ENCODE results near the gene MVB12B. TPM values are rescaled to one million over a fixed set of nuclear protein-coding genes. Genes with fewer than 3 reads are reported as not detected.

MVB12B gene
- total RNA-seq, 1 experiment from 2014 or later, result 3.2 TPM

- DNase-seq (ENCODE audit: low read depth), result no peak
Measured at GRCh38 chr9:126517833-126518356, 191.3 kb downstream of the MVB12B start.

GRCh38 chr9:126518763-126519162 is 192.1 kb downstream of the MVB12B start:
- no peak for DNase-seq (ENCODE audit: low read depth)

DNA sequence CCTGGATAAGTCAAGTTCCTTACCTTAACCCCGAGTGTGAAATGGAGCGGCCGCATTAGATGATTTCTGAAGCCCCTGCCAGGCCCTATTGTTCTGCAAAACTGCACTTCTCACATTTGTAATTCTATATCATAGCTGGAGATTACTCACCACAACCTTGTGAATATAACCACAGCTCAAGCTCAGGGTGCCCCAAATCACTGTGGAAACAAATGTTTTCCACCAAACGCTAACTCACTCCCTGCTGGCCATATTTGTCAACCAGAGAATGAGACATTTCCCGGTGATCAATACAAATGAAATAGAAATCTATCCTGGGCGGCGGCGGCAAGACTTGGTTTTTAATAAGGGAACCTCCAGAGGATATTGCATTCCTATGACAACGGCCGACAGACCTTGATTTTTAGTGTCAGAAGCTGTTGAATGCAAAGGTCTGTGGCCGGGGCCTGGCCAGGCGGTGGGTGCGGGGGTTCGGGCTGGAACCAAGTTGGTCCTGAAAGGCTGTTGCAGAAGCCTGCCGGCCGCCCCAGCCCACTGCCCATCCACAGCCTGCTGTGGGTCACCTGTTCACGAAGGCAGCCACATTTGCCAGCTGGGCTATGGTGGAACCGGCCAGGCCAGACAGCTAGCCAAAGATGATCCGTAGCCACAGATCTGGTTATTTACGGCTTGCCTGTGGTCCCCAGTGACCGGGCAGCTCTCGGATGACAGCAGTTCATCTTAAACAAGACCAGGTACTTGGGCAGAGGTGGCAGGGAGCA is 193.2 kb downstream of the MVB12B start:
- no peak for DNase-seq (ENCODE audit: low read depth)

- DNase-seq (ENCODE audit: low read depth), result no peak
Measured at GRCh38 chr9:126520453-126520852, 193.8 kb downstream of the MVB12B start.

- no peak for DNase-seq (ENCODE audit: low read depth)
Measured at GRCh38 chr9:126521089-126521488, 194.5 kb downstream of the MVB12B start.

- DNase-seq (ENCODE audit: low read depth), result no peak
Measured at GRCh38 chr9:126521551-126521950, 194.9 kb downstream of the MVB12B start.

DNA sequence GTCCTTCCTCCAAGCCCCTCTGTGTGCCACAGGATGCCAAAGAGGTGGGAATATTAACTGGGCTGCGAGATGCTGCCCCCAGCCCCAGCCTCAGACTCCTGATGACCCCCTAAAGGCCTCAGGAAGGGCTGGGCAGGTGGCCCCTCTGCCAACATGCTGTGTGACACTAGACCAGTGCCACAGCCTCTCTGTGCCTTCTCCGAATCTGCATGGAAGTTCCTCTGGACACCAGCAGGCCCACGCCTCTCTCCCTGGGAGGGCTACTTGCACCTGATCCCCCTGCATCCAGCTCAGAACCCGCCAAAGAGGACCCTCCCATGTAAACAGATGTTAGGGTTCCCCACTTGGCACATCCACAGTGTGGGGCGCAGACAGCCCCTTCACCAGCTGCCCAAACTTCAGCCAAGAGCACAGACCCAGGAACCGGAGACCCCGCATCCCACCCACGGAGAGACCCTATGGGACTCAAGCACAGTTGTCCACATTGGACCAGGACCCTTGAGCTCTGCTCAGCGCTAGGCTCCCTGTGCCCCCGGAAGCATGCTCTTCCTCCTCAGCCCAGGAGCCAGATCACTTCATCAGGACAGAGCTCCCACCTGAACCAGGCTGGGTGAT is 195.5 kb downstream of the MVB12B start:
- no peak for DNase-seq (ENCODE audit: low read depth)

GRCh38 chr9:126522612-126523356 is 196.2 kb downstream of the MVB12B start:
- no peak for DNase-seq (ENCODE audit: low read depth)

DNA sequence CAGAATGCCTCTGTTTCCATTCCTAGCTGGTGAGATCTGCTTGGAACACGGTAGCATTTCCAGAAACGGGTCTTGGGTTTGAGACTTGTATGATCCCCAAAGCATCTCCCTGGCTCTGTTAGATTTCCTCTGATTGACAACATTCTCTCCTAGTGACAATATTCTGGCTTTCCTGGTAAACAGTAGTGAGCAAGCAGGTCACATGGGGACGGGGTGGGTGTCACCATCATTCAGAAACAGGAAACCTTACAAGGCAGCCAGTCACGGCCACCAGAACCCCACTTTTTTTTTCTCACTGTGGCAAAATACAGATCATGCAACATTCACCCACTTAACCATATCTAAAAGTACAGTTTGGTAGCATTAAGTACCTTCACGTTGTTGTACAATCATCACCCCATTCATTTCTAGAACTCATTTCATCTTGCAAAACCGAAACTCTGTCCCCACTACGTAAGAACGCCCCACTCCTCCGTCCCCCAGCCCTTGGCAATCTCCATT is 197.0 kb downstream of the MVB12B start:
- DNase-seq (ENCODE audit: low read depth), result no peak

DNA sequence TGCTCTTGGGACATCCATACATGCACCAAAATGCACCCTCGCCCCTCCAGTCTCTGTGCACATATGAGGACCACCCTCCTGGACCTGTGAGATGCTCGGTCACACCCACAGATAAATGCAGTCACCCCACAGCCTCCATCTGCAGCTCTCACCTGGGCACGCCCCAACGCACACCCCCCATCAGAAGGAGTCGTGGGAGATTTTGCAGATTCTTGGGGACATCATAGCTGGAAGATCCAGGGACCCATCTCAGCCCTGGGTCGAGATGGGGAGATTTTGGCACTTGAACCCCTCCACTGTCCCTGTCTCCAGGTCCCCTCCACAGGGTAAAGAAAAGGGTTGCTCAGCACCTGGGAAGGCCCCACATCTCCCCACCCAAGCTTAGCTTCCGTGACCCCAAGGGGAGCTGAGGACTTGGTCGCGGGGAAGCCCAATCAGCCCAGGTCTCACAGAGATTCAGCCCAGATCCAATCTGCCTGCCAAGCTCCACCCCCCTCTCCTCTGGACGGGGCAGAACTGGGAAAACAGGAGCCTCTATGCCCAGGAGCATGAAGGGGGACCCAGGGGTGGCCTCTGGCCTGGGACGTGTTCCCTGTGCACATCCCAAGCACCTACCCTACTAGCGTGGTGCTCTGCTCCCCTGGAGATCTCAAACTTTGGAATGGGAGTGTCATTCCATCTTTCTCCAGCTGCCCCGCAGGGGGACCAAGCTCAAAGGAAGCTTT is 197.9 kb downstream of the MVB12B start:
- no peak for DNase-seq (ENCODE audit: low read depth)

DNA sequence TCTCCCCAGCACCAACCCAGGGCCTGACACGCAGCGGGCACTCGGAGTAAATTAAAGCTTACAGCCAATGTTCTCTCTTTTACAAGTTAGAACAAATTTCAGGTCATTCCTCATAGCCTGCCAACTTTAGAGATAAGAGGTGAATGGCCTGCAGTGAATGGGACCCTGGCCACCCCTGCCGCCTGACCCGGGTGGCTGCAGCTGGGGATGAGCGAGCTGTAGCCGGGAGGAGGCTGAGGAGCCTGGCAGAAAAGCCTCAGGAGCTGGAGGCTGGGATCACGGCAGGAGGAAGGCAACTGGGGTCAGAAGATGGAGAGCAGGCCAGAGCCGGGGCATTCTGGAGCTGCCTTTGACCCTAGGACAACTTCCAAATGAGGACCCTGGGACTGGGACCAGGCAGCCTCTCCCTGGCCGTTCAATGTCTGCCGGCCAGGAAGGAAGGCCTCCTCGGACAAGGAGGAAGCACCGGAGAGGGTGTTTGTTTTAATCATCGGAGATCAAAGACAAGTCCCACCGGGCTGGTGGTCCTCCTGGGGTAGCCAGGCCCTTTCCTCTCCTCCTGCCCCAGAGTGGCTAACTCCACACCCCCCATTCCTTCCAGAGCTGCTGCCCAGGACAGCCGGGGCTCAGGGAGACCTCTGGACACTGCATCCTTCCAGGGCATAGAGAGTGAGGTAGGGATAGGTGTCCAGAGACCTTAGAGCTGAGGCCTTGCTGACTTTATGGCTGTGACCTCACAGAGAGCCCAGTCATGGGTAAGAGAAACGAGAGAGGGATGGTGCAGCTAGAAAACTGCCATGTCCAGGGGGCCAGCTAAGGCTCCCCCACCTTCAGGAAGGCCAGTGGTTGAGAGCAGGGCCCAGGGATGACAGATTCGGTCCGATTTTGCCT is 199.8 kb downstream of the MVB12B start:
- no peak for DNase-seq (ENCODE audit: low read depth)

DNA sequence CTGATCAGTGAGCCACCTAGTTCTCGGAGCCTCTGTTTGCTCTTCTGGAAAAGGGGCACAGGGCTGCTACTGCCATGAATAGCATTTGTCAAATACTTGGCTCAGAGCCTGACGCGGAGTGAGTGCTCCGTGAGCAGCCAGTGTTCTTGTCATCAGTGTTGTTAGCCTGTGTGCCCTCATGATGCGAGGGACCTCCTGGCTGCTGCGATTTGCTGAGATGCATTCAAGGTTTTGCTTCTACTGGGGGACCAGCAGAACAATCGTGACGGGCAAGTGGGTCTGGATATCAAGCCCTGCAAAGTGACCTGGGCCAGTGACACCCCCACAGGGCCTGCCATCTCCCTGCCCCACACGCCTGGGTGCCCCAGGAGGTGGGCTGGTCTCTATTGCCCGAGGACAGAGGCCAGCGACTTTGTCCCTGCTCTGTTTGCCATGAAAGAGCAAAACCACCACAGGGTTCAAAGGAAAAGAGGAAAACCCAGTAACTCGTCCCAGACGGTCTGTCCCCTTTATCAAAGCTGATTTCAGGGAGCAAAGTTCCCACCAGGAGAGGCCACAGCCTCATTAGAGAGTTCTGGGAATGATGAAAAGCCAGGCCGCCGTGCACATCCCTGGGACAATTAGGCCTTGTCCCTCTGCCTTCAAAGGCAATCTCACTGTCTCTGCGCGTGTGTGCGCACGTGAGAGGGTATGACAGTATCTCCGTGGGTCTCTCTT is 200.6 kb downstream of the MVB12B start:
- DNase-seq (ENCODE audit: low read depth), result no peak

DNA sequence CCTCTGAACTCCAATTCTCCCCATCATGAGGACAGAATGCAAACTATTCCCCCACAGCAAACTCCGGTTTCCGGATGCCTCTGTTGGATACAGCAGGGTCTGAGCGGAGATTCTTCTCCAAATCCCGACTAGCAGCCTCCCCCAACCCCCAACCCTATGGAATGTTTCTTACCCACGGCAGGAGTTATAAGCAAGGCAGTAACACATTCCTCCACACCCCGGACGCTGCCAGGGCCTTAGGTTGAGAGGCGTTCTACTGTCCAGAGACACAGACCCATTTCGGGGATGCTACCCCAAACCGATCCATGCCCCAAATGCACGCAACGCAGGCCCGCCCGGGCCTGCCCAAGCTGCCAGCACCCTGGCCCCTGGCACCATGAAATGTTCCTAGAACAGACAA is 201.5 kb downstream of the MVB12B start:
- DNase-seq (ENCODE audit: low read depth), result no peak

GRCh38 chr9:126528915-126529314 is 202.3 kb downstream of the MVB12B start:
- DNase-seq (ENCODE audit: low read depth), result no peak

- no peak for DNase-seq (ENCODE audit: low read depth)
Measured at GRCh38 chr9:126531035-126531571, 204.5 kb downstream of the MVB12B start.

DNA sequence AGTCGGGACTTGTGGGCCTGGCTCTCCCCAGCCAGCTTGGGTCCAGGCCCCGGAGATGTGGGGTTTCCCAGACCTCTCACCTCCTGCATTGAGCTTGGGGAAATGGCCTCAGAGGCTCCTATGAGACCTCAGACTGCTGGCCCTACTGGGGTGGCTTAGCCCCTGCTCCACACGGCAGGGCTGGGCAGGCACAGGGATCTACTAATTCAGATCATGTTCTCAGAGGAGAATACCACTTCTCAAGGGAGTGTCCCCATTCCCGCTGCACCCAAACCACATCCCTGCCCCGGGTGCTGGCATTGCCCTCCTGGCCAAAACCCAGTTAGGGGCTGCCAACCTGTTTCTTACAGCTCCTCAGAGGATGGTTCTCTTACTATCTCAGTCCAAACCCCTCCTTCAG is 205.0 kb downstream of the MVB12B start:
- DNase-seq (ENCODE audit: low read depth), result no peak

- no peak for DNase-seq (ENCODE audit: low read depth)
Measured at GRCh38 chr9:126532019-126532462, 205.4 kb downstream of the MVB12B start.

DNA sequence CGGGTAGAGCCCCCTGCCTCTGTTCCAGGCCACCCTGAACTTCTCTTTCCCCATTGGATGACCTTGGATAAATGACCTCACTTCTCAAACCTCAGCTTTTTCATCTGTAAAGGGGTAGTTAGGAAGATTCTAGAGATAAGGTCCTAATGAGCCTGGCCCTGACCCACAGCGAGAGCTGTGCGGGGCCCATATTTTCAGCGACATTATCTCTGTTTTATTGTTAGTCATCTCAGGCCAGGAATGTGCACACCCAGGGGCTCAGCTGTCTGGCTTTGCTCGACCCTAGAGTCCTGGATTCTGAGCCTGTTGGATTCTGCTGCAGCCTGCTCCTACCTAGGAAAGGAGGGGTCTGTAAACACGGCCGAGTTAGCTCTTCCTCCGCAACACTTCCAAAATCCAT is 205.9 kb downstream of the MVB12B start:
- DNase-seq (ENCODE audit: low read depth), result no peak

All from M059J (cell line).